Loucy (cell line): ENCODE measurements around the gene SYNGR3.

Experiments
- EZH2phosphoT487 ChIP-seq: fragments of 200-600 bp; IDR thresholded peaks from 2 replicates; pipeline ENCODE4 v1.6.1; 2018; ENCODE audit warnings: antibody characterized with exemption, mild to moderate bottlenecking, moderate library complexity, borderline replicate concordance
- TF ChIP-seq, protein P1 (sequence below): fragments of 200-600 bp; sonication (generic); conservative IDR thresholded peaks from 2 replicates; pipeline ENCODE4 v1.5.1; 2014; ENCODE audit warnings: mild to moderate bottlenecking, antibody characterized with exemption, low read length

DNA sequence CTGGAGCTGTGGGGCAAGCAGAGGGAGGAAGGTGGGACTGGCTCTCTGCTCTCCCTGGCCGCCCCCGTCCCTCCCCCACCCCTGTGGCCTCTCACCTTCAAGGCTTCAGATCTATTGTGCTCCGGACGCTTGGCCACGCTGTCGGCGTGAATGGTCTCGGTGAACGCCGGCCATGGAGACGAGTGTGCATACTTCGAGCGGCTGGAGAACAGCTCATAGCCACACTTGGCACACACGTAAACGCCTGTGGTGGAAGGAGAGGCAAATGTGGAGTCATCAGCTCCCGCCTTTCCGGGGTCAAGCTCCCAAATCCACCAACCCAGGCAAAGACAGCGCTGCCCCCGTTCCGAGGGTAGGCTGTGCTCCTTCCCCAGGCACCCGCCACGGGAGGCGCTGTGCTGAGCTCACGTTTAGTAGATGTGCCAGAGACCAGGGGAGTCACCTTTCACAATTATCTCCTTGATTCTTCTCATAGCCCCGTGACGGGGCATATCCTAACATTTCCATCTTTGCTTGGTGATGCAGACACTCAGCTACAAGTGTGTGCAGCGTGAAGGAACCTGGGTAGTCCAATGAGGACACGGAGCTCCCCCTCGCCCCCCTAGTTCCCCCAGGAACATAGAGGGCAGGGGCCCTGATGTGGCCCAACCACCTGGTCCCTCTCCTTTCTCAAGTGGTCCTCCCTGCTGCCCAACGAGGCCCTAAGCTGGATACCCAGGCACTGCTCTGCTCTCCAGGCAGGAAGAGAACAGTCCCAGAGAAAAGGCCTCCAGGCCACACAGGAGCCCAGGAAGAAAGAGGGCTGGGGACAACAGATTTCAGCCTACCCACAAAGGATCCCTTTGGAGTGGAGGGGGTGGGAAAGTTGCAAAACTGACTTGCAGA, 48.4 kb upstream of the SYNGR3 start:
- TF ChIP-seq, protein P1, sequence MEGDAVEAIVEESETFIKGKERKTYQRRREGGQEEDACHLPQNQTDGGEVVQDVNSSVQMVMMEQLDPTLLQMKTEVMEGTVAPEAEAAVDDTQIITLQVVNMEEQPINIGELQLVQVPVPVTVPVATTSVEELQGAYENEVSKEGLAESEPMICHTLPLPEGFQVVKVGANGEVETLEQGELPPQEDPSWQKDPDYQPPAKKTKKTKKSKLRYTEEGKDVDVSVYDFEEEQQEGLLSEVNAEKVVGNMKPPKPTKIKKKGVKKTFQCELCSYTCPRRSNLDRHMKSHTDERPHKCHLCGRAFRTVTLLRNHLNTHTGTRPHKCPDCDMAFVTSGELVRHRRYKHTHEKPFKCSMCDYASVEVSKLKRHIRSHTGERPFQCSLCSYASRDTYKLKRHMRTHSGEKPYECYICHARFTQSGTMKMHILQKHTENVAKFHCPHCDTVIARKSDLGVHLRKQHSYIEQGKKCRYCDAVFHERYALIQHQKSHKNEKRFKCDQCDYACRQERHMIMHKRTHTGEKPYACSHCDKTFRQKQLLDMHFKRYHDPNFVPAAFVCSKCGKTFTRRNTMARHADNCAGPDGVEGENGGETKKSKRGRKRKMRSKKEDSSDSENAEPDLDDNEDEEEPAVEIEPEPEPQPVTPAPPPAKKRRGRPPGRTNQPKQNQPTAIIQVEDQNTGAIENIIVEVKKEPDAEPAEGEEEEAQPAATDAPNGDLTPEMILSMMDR: no peak
- TF ChIP-seq EZH2phosphoT487: no peak
